Measurements from ENCODE around the gene TIGD3. TPM values are rescaled to one million over a fixed set of nuclear protein-coding genes. Genes with fewer than 3 reads are reported as not detected.

TIGD3 gene
- total RNA-seq, 1 donor from 2014 or later: 0.20 TPM

Other genes starting within 250 kb of the TIGD3 start
- gene TM7SF2, start 242.9 kb upstream of the TIGD3 start, total RNA-seq: 31.4 TPM
- 3.3 TPM for gene ZNHIT2, start 237.1 kb upstream of the TIGD3 start, total RNA-seq
- 353 TPM for gene FAU, start 232.6 kb upstream of the TIGD3 start, total RNA-seq
- 35.5 TPM for gene MRPL49, start 232.4 kb upstream of the TIGD3 start, total RNA-seq
- 12.0 TPM for gene SYVN1, start 220.2 kb upstream of the TIGD3 start, total RNA-seq
- gene SPDYC, start 184.5 kb upstream of the TIGD3 start, total RNA-seq: not detected
- gene CAPN1, start 172.8 kb upstream of the TIGD3 start, total RNA-seq: 79.7 TPM
- 8.1 TPM for gene POLA2, start 92.8 kb upstream of the TIGD3 start, total RNA-seq
- gene CDC42EP2, start 39.9 kb upstream of the TIGD3 start, total RNA-seq: 3.7 TPM
- gene DPF2, start 20.9 kb upstream of the TIGD3 start, total RNA-seq: 30.2 TPM
- 4.6 TPM for gene SLC25A45, start 27.9 kb downstream of the TIGD3 start, total RNA-seq
- gene FRMD8, start 31.9 kb downstream of the TIGD3 start, total RNA-seq: 24.6 TPM
- gene NEAT1, start 68.0 kb downstream of the TIGD3 start, total RNA-seq: 308 TPM
- 23,607 TPM for gene MALAT1, start 144.3 kb downstream of the TIGD3 start, total RNA-seq
- 30.2 TPM for gene SCYL1, start 170.3 kb downstream of the TIGD3 start, total RNA-seq
- 56.0 TPM for gene LTBP3, start 203.6 kb downstream of the TIGD3 start, total RNA-seq
- gene ZNRD2, start 215.7 kb downstream of the TIGD3 start, total RNA-seq: 18.5 TPM
- gene FAM89B, start 217.8 kb downstream of the TIGD3 start, total RNA-seq: 9.8 TPM
- 49.5 TPM for gene EHBP1L1, start 221.3 kb downstream of the TIGD3 start, total RNA-seq
- gene KCNK7, start 241.0 kb downstream of the TIGD3 start, total RNA-seq: 8.5 TPM

Data from skin of body (tissue), 1 donor.